Naive thymus-derived CD4-positive, alpha-beta T cell (primary cell): ENCODE measurements around the gene ETFBKMT. TPM values are rescaled to one million over a fixed set of nuclear protein-coding genes. Genes with fewer than 3 reads are reported as not detected.
"Not testable (repeated sequence)": the region's sequence is repeated elsewhere in the genome, so short reads cannot be mapped to it uniquely, and the experiment has no call there.

Experiments used
- ATAC-seq: fragments of 150-1000 bp; cut with Tn5 transposase; 2 replicates; pipeline ENCODE4 v1.10.0; 2021; ENCODE audit warnings: mild to moderate bottlenecking, moderate library complexity
- CTCF ChIA-PET: fragments of 350-600 bp; sonication (Branson Sonifier 250); formaldehyde crosslinking; loops from one replicate; lab custom pipeline; 2021; ENCODE audit warnings: antibody characterized with exemption; lab: Charles Lee
- POLR2A ChIA-PET: fragments of 350-600 bp; sonication (Branson Sonifier 250); formaldehyde crosslinking; loops from one replicate; lab custom pipeline; 2021; ENCODE audit warnings: antibody characterized with exemption, inconsistent platforms; lab: Charles Lee
- DNase-seq, 9 donors: peaks; one replicate each; pipeline versions ENCODE4 v3.0.0 to v3.0.0-alpha.2; 2020 to 2022; ENCODE audit warnings: mixed read lengths in 1 of 9
- H3K27ac ChIP-seq: one replicate; pipeline ENCODE4 v1.7.0; 2013; ENCODE audit warnings: mild to moderate bottlenecking, low read depth, low read length, moderate library complexity
- H3K27me3 ChIP-seq, 2 donors: one replicate each; pipeline ENCODE4 v1.7.0; 2013; ENCODE audit warnings: low read length in 2 of 2, mild to moderate bottlenecking in 2 of 2, moderate library complexity in 2 of 2; ENCODE audit not compliant: control insufficient read depth in 2 of 2, insufficient read depth in 2 of 2
- H3K36me3 ChIP-seq, 3 experiments: 1 replicate in 2 of 3; 2 replicates in 1 of 3; pipeline ENCODE4 v1.7.0; 2013; ENCODE audit warnings: low read length in 3 of 3, mild to moderate bottlenecking in 3 of 3, moderate library complexity in 1 of 3; ENCODE audit not compliant: insufficient read depth in 3 of 3, control insufficient read depth in 2 of 3
- H3K4me1 ChIP-seq, 2 donors: one replicate each; pipeline ENCODE4 v1.7.0; 2013; ENCODE audit warnings: low read length in 2 of 2, mild to moderate bottlenecking in 2 of 2, moderate library complexity in 1 of 2; ENCODE audit not compliant: control insufficient read depth in 2 of 2, insufficient read depth in 2 of 2
- H3K4me3 ChIP-seq: 2 replicates; pipeline ENCODE4 v1.7.0; 2013; ENCODE audit warnings: mild to moderate bottlenecking, low read length
- H3K9me3 ChIP-seq, 3 experiments: 1 replicate in 2 of 3; 2 replicates in 1 of 3; pipeline ENCODE4 v1.7.0; 2013; ENCODE audit warnings: low read length in 3 of 3; ENCODE audit not compliant: control insufficient read depth in 2 of 3
- H3K27ac Mint-ChIP-seq, 9 donors: one replicate each; pipeline ENCODE4 v1.8.0; 2020 to 2022; ENCODE audit warnings: mixed read lengths in 9 of 9, mild to moderate bottlenecking in 8 of 9, moderate library complexity in 5 of 9, inconsistent platforms in 2 of 9
- H3K27me3 Mint-ChIP-seq, 5 donors: one replicate each; pipeline ENCODE4 v1.8.0; 2021 to 2022; ENCODE audit warnings: mixed read lengths in 5 of 5, mild to moderate bottlenecking in 1 of 5
- H3K36me3 Mint-ChIP-seq, 5 donors: one replicate each; pipeline ENCODE4 v1.8.0; 2020 to 2022; ENCODE audit warnings: mixed read lengths in 5 of 5, mild to moderate bottlenecking in 3 of 5, inconsistent platforms in 1 of 5
- H3K4me1 Mint-ChIP-seq, 7 donors: one replicate each; pipeline ENCODE4 v1.8.0; 2020 to 2022; ENCODE audit warnings: mixed read lengths in 7 of 7, mild to moderate bottlenecking in 3 of 7, inconsistent platforms in 1 of 7
- H3K4me3 Mint-ChIP-seq, 10 donors: one replicate each; pipeline ENCODE4 v1.8.0; 2020 to 2022; ENCODE audit warnings: mild to moderate bottlenecking in 10 of 10, mixed read lengths in 10 of 10, moderate library complexity in 6 of 10, inconsistent platforms in 2 of 10
- H3K9me3 Mint-ChIP-seq, 11 donors: one replicate each; pipeline ENCODE4 v1.8.0; 2020 to 2022; ENCODE audit warnings: mixed read lengths in 11 of 11, mild to moderate bottlenecking in 4 of 11, inconsistent platforms in 1 of 11, moderate library complexity in 1 of 11
- intact Hi-C, 2 donors: fragments of 100-400 bp; cut with micrococcal nuclease; formaldehyde crosslinking; loops; one replicate each; pipeline ENCODE4 v1.15.1; 2023
- polyA plus RNA-seq, 2 donors: library from polyadenylated mRNA; unstranded; fragments of 300-500 nt; fragmentation: Illumina TruSeq; gene quantifications; one replicate each; pipeline ENCODE4 v1.2.3, GENCODE V29; 2021
- total RNA-seq, 6 experiments: library from RNA in 5 of 6; stranded (reverse) in 5 of 6; gene quantifications; 1 replicate in 5 of 6; 2 replicates in 1 of 6; pipeline ENCODE4 v1.2.3 and lab custom pipeline; 2021 to 2026

Gene ETFBKMT
- total and polyA plus RNA-seq, 7 experiments from 2014 or later = 0.41 to 2.0 (median 1.3) TPM

- H3K4me1 Mint-ChIP-seq = peaks cover 0 to 26% (median 12%) of the 10 kb centered on the region in 7 donors
- Histone ChIP-seq H3K4me3 (no peak overlapping the region), H3K9me3 (peaks cover 0 to 16% (median 0%) of the 10 kb centered on the region in 3 experiments), H3K27me3 (no peaks in the 10 kb centered on the region), H3K36me3 (peaks cover 0 to 7% (median 0%) of the 10 kb centered on the region in 3 experiments), H3K4me1 (no peaks in the 10 kb centered on the region), H3K27ac (no peak overlapping the region)
- intact Hi-C loops = no loop called here
- ATAC-seq = no peak
- H3K36me3 Mint-ChIP-seq = peaks cover 9 to 62% (median 43%) of the 10 kb centered on the region in 5 donors
- H3K27ac Mint-ChIP-seq = peak overlapping the region in 7 of 9 donors; percentile 6 to 86 (median 58)
- H3K27me3 Mint-ChIP-seq = no peaks in the 10 kb centered on the region
- no peak overlapping the region for H3K4me3 Mint-ChIP-seq
- CTCF ChIA-PET = interaction anchor here (0.5 to 1.1 kb wide), 3 partner anchors 10 to 116 kb away, joined by 3 to 4 read pairs (median 3); no protein-coding TSS in a partner anchor
- POLR2A ChIA-PET = interaction anchor here (0.6 to 1.7 kb wide), 4 partner anchors 10 to 22 kb away, joined by 3 to 8 read pairs (median 4); partner anchors contain the start of gene AMN1
- H3K9me3 Mint-ChIP-seq = peaks cover 7 to 66% (median 28%) of the 10 kb centered on the region in 11 donors
- DNase-seq = no peak
Measured at GRCh38 chr12:31714406-31715271, 55.2 kb downstream of the ETFBKMT start.

DNA sequence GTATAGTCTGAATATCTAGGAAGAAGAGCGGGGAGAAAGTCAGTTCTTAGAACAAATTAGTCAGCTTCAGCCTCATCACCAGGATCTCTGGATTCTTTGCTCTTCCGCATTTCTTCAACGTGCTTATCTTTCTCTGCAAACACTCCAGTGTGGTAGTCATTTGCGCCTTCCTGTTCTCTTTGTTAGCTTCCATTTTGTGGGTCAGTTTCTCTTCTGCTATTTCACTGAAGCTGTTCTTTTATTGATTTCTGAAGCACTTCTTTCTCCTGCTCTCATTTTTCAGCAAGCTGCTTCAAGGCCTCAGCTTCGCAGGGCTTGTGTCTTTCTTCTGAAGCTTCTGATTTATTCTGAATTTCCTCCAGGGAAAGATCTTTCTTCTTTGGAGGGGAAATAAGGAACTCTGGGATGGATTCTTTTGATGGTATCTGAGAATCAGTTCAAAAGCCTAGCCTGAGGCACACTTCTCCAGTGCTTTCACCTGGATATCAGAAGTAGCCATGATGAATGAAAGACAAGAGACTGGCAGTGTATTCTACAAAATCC, 55.9 kb downstream of the ETFBKMT start:
- peak; percentile 86 for ATAC-seq
- peaks cover 0 to 10% (median 0%) of the 10 kb centered on the region in 3 experiments for H3K36me3 ChIP-seq
- H3K27me3 ChIP-seq = no peaks in the 10 kb centered on the region
- Mint-ChIP-seq H3K27me3 (no peaks in the 10 kb centered on the region), H3K36me3 (peaks cover 9 to 60% (median 41%) of the 10 kb centered on the region in 5 donors), H3K9me3 (peaks cover 6 to 66% (median 25%) of the 10 kb centered on the region in 11 donors), H3K4me1 (peaks cover 0 to 25% (median 11%) of the 10 kb centered on the region in 7 donors), H3K27ac (peak overlapping the region in 8 of 9 donors; percentile 6 to 86 (median 52)), H3K4me3 (peak overlapping the region in 6 of 10 donors; percentile 1 to 28 (median 19))
- H3K9me3 ChIP-seq = peaks cover 0 to 19% (median 0%) of the 10 kb centered on the region in 3 experiments
- ChIA-PET POLR2A (no interaction called here), CTCF (interaction anchor here (0.5 to 1.1 kb wide), 2 partner anchors 11 to 115 kb away, joined by 3 read pairs; no protein-coding TSS in a partner anchor)
- no peak overlapping the region for H3K27ac ChIP-seq
- H3K4me3 ChIP-seq = no peak overlapping the region
- no peaks in the 10 kb centered on the region for H3K4me1 ChIP-seq
- intact Hi-C loops = no loop called here
- no peak for DNase-seq

DNA sequence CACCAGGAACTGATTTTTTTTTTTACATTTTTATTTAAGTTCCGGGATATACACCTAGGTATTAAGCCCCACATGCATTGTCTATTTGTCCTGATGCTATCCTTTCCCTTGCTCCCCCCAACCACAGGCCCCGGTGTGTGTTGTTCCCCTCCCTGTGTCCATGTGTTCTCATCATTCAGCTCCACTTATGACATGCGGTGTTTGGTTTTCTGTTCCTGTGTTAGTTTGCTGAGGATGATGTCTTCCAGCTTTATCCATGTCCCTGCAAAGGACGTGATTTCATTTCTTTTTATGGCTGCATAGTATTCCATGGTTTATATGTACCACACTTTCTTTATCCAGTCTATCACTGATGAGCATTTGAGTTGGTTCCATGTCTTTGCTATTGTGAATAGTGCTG, 57.5 kb downstream of the ETFBKMT start:
- H3K4me3 ChIP-seq, H3K27me3 Mint-ChIP-seq, ATAC-seq, H3K27ac ChIP-seq, DNase-seq, intact Hi-C loops, CTCF ChIA-PET, H3K27me3 ChIP-seq, H3K4me3 Mint-ChIP-seq: not testable (repeated sequence)
- H3K36me3 ChIP-seq = peaks cover 0 to 19% (median 0%) of the 10 kb centered on the region in 3 experiments
- H3K9me3 ChIP-seq = peaks cover 0 to 30% (median 6%) of the 10 kb centered on the region in 3 experiments
- Mint-ChIP-seq H3K27ac (peak overlapping the region in 2 of 9 donors; percentile 6 to 54), H3K9me3 (peaks cover 6 to 73% (median 33%) of the 10 kb centered on the region in 11 donors), H3K4me1 (peaks cover 0 to 28% (median 16%) of the 10 kb centered on the region in 7 donors), H3K36me3 (peaks cover 15 to 68% (median 52%) of the 10 kb centered on the region in 5 donors)
- H3K4me1 ChIP-seq = peaks cover 0 to 11% of the 10 kb centered on the region in 2 donors
- POLR2A ChIA-PET = interaction anchor here (0.6 to 1.0 kb wide), 5 partner anchors 14 to 242 kb away, joined by 3 to 5 read pairs (median 4); partner anchors contain the start of gene RESF1

GRCh38 chr12:31718542-31719198, 59.2 kb downstream of the ETFBKMT start:
- ATAC-seq, H3K4me3 Mint-ChIP-seq, H3K4me3 ChIP-seq, H3K27me3 Mint-ChIP-seq, H3K27ac ChIP-seq, H3K27me3 ChIP-seq, intact Hi-C loops, DNase-seq: not testable (repeated sequence)
- Mint-ChIP-seq H3K36me3 (peaks cover 21 to 82% (median 62%) of the 10 kb centered on the region in 5 donors), H3K9me3 (peaks cover 6 to 89% (median 42%) of the 10 kb centered on the region in 11 donors), H3K4me1 (peaks cover 0 to 41% (median 22%) of the 10 kb centered on the region in 7 donors), H3K27ac (peak overlapping the region in 2 of 9 donors; percentile 32 to 33)
- peaks cover 0 to 37% (median 6%) of the 10 kb centered on the region in 3 experiments for H3K9me3 ChIP-seq
- CTCF ChIA-PET = interaction anchor here (0.6 kb wide), 1 partner anchor 26 kb away, joined by 3 read pairs; no protein-coding TSS in a partner anchor
- H3K36me3 ChIP-seq = peaks cover 0 to 19% (median 0%) of the 10 kb centered on the region in 3 experiments
- peaks cover 0 to 23% of the 10 kb centered on the region in 2 donors for H3K4me1 ChIP-seq
- POLR2A ChIA-PET = interaction anchor here (0.6 to 1.7 kb wide), 3 partner anchors 10 to 240 kb away, joined by 3 to 4 read pairs (median 4); partner anchors contain the start of genes AMN1 and RESF1

- intact Hi-C loops = no loop called here
- ATAC-seq (no peak), DNase-seq (no peak)
- Histone ChIP-seq H3K27ac (no peak overlapping the region), H3K4me3 (peak overlapping the region; percentile 1), H3K4me1 (peaks cover 5 to 29% of the 10 kb centered on the region in 2 donors), H3K9me3 (peaks cover 0 to 44% (median 6%) of the 10 kb centered on the region in 3 experiments), H3K36me3 (peaks cover 0 to 23% (median 0%) of the 10 kb centered on the region in 3 experiments), H3K27me3 (no peaks in the 10 kb centered on the region)
- ChIA-PET CTCF (no interaction called here), POLR2A (no interaction called here)
- Mint-ChIP-seq H3K4me1 (peaks cover 8 to 56% (median 40%) of the 10 kb centered on the region in 7 donors), H3K27ac (peak overlapping the region in 3 of 9 donors; percentile 11 to 75 (median 33)), H3K9me3 (peaks cover 9 to 98% (median 57%) of the 10 kb centered on the region in 11 donors), H3K4me3 (no peak overlapping the region), H3K36me3 (peaks cover 41 to 91% (median 85%) of the 10 kb centered on the region in 5 donors), H3K27me3 (no peaks in the 10 kb centered on the region)
Measured at GRCh38 chr12:31722580-31722979, 63.1 kb downstream of the ETFBKMT start.
